Activated naive CD4-positive, alpha-beta T cell treated with anti-CD3 and anti-CD28 coated beads for 36 hours (primary cell): Measurements from ENCODE around the gene SEMA4F. TPM values are rescaled to one million over a fixed set of nuclear protein-coding genes. Genes with fewer than 3 reads are reported as not detected.

Experiments used
- CTCF ChIA-PET: fragments of 350-600 bp; sonication (Branson Sonifier 250); formaldehyde crosslinking; loops from one replicate; lab custom pipeline; 2021; ENCODE audit warnings: antibody characterized with exemption; lab: Charles Lee
- DNase-seq: peaks from one replicate; pipeline ENCODE4 v3.0.0-alpha.2; 2020
- H3K27ac Mint-ChIP-seq: one replicate; pipeline ENCODE4 v1.8.0; 2021; ENCODE audit warnings: mild to moderate bottlenecking, mixed read lengths
- H3K27me3 Mint-ChIP-seq: one replicate; pipeline ENCODE4 v1.8.0; 2021; ENCODE audit warnings: low read depth, mixed read lengths
- H3K36me3 Mint-ChIP-seq: one replicate; pipeline ENCODE4 v1.8.0; 2021; ENCODE audit warnings: low read depth, mixed read lengths
- H3K4me1 Mint-ChIP-seq: one replicate; pipeline ENCODE4 v1.8.0; 2021; ENCODE audit warnings: low read depth, mixed read lengths
- H3K4me3 Mint-ChIP-seq: one replicate; pipeline ENCODE4 v1.8.0; 2021; ENCODE audit warnings: mild to moderate bottlenecking, moderate library complexity, mixed read lengths
- H3K9me3 Mint-ChIP-seq: one replicate; pipeline ENCODE4 v1.8.0; 2021; ENCODE audit warnings: mixed read lengths
- intact Hi-C: fragments of 100-400 bp; cut with micrococcal nuclease; formaldehyde crosslinking; loops from one replicate; pipeline ENCODE4 v1.15.1; 2023
- total RNA-seq, 2 experiments: library from RNA; stranded (reverse); gene quantifications; one replicate each; pipeline ENCODE4 v1.2.3, GENCODE V29; 2021

The SEMA4F gene
- total RNA-seq, 2 experiments from 2014 or later = 4.3 to 5.3 TPM

DNA sequence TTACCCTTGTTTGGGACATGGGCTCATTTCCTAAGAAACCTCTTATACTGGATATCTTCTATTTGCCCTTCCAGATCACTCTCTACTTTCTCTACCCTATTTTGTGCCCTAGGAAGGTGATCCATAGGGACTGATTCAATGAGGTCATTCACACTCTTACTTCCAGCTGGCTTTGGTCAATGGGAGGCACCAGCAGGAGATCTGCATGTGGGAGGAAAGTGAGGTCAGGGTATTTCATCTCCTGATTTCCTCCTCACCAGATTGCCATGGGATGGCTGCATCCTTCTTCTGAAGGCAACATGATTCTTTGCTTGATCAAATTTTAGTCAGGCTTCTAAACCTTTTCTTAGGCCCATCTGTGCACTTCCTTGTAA, 21.1 kb upstream of the SEMA4F start:
- Mint-ChIP-seq H3K4me1 (no peaks in the 10 kb centered on the region), H3K9me3 (no peaks in the 10 kb centered on the region), H3K36me3 (no peaks in the 10 kb centered on the region), H3K27me3 (no peaks in the 10 kb centered on the region), H3K27ac (no peak overlapping the region), H3K4me3 (no peak overlapping the region)
- DNase-seq = no peak
- CTCF ChIA-PET = no interaction called here
- intact Hi-C loops = no loop called here

DNA sequence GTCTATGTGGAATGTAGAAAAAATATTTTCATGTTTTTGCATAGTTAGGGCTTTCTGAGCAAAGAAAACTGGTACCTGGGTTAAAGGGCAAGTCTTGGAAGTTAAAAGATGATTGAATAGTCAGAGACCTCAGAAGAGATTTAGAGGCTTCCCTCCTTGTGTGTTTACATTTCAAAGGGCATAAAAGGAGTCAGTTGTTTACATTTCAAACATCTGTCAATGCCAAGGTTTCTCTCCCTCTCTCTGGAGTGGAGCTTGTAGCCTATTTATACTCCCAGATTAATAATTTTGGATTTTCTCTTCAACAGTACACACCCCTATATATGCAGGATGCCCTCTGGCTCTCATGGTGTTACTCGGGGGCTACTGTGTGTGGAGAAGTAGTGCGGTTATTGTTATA, 14.5 kb upstream of the SEMA4F start:
- CTCF ChIA-PET = no interaction called here
- Mint-ChIP-seq H3K4me3 (no peak overlapping the region), H3K36me3 (no peaks in the 10 kb centered on the region)

DNA sequence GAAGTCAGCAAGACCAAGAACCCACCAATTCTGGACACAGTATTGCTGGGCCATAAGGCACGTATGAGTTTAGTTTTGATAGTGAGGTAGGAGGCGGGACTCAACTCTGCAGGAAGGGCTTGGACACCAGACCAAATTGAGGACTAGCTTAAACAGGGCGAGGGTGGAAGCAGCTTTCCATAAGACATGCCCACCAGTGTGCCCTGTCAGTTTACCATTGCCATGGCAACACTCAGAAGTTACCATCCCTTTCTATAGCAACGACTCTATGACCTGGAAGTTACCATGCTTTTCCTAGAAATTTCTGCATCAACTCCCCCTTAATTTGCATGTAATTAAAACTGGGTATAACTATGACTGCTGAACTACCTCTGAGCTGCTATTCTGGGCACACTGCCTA, 8.7 kb upstream of the SEMA4F start:
- CTCF ChIA-PET = interaction anchor here (1.5 kb wide), 1 partner anchor 15 kb away, joined by 5 read pairs; no protein-coding TSS in a partner anchor
- Mint-ChIP-seq H3K4me3 (no peak overlapping the region), H3K27ac (no peak overlapping the region), H3K36me3 (no peaks in the 10 kb centered on the region), H3K4me1 (peaks cover 2% of the 10 kb centered on the region), H3K9me3 (no peaks in the 10 kb centered on the region), H3K27me3 (peaks cover 20% of the 10 kb centered on the region)
- no peak for DNase-seq
- intact Hi-C loops = no loop called here

More for the DNA sequence above, 14.5 kb upstream of the SEMA4F start:
- H3K27ac Mint-ChIP-seq = no peak overlapping the region
- peaks cover 3% of the 10 kb centered on the region for H3K27me3 Mint-ChIP-seq
- H3K9me3 Mint-ChIP-seq = no peaks in the 10 kb centered on the region
- no peaks in the 10 kb centered on the region for H3K4me1 Mint-ChIP-seq
- intact Hi-C loops = no loop called here
- no peak for DNase-seq

DNA sequence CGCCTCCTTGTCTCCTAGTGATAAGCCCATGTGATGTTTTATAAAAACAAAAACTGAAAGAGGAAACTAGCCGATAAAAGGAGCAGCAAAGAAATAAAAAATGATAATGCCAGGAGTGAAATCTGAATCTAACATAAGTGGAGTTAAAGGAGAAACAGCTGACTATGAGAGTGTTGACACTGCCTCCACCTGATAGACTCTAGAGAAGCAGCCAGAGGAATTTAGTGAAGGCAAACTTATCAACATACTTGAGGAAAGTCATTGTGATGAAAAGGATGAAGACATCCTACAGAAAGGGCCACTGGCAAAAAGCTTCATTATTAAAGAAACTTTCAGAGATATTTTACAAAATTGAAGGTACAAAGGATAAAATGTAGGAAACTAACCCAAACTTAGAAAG, 7.8 kb upstream of the SEMA4F start:
- Mint-ChIP-seq H3K9me3 (no peaks in the 10 kb centered on the region), H3K27me3 (peaks cover 20% of the 10 kb centered on the region), H3K4me3 (no peak overlapping the region), H3K27ac (no peak overlapping the region), H3K36me3 (no peaks in the 10 kb centered on the region), H3K4me1 (peaks cover 2% of the 10 kb centered on the region)
- CTCF ChIA-PET = interaction anchor here (1.5 kb wide), 1 partner anchor 14 kb away, joined by 5 read pairs; no protein-coding TSS in a partner anchor
- intact Hi-C loops = no loop called here
- no peak for DNase-seq

DNA sequence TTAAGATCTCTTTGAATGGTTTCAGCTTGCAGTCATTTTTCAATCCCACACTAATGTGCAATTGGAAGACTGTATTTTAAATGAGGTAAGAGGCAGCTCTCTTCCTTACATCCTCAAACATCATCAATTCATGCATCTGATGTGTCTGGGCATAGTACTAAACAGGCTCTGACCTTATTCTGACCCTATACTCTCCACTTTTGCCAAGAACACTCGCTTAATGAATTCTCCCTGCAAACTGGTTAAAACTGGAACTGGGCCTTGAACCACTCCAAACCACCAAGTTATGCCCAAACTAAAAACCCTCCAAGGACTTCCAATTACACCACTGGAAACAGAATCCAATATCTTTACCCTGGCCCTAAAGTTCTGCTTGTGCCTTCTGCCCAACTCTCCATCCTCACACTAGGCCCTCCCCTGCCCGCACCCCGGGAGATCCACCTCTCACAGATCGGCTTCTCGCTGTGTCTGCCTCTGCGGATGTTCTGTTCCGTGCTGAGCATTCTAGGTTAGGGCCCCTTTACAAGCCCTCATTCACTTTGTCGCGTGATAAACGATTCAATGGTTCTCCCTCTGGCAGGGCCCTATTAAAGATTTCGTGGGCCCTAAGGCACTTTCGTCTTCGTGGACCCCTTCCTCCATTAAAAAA, 7.1 kb upstream of the SEMA4F start:
- Mint-ChIP-seq H3K36me3 (no peaks in the 10 kb centered on the region), H3K27ac (no peak overlapping the region), H3K9me3 (no peaks in the 10 kb centered on the region), H3K4me3 (no peak overlapping the region), H3K27me3 (peaks cover 20% of the 10 kb centered on the region), H3K4me1 (peaks cover 2% of the 10 kb centered on the region)
- CTCF ChIA-PET = no interaction called here
- no peak for DNase-seq
- intact Hi-C loops = no loop called here

DNA sequence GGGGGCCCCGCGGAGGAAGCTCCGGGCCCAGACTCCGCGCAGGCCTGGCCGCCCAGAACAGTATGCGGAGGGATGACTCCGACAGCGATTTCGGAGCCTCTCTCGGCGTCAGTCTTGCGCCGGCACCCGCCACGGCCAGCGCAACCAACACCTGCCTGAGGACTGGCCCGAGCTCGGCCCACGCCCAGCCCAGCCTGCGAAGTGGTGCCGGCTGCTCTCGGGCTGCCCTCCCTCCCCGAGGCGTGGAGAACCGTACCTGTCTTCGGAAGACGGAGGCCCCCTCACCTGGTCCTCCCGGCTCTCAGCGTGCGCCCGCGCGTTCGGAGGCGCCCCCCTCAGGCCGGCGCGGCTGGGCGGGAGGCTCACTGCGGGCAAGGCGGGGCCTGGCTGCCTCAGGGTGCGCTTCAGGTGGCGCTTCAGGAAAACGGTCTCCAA, 6.0 kb upstream of the SEMA4F start, which contains the start of gene M1AP:
TSS of gene M1AP (minus strand) at position 322 of the 435 bp plus-strand sequence. CDS start 8,055 bp downstream, outside the sequence.
- Mint-ChIP-seq H3K9me3 (no peaks in the 10 kb centered on the region), H3K27me3 (peaks cover 20% of the 10 kb centered on the region), H3K4me3 (no peak within 1 kb of the TSS), H3K36me3 (no peaks in the 10 kb centered on the region), H3K27ac (no peak within 1 kb of the TSS), H3K4me1 (peaks cover 2% of the 10 kb centered on the region)
- CTCF ChIA-PET = interaction anchor here (1.0 to 1.2 kb wide), 2 partner anchors 19 to 62 kb away, joined by 3 to 4 read pairs; no protein-coding TSS in a partner anchor
- DNase-seq = peak; percentile 21
- intact Hi-C loops = no loop called here

DNA sequence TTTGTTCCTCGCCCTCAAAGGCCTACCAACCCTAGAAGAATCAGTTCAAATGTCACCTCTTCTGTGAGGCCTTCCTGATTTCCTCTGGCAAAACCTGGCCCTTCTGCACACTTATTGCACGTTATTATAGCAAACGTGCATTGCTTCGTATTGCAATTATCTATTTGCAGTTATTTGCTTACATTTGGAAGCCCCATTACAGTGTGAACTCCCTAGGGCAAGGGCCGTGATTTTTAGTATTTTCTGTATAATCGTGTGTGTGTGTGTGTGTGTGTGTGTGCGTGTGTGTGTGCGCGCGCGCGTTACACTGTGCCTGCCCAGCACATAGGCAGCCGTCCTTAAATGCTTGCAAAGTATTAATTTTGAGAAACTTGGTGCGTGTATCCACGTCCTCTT, 460 bp upstream of the SEMA4F start:
- H3K27me3 Mint-ChIP-seq = peaks cover 6% of the 10 kb centered on the region
- H3K4me1 Mint-ChIP-seq = peaks cover 11% of the 10 kb centered on the region
- H3K4me3 Mint-ChIP-seq = peak overlapping the region; percentile 72
- intact Hi-C loops = no loop called here
- no peak overlapping the region for H3K27ac Mint-ChIP-seq
- H3K9me3 Mint-ChIP-seq = no peaks in the 10 kb centered on the region
- H3K36me3 Mint-ChIP-seq = no peaks in the 10 kb centered on the region
- DNase-seq = no peak
- CTCF ChIA-PET = interaction anchor here (0.6 to 1.0 kb wide), 3 partner anchors 67 to 254 kb away, joined by 3 to 7 read pairs (median 3); no protein-coding TSS in a partner anchor

DNA sequence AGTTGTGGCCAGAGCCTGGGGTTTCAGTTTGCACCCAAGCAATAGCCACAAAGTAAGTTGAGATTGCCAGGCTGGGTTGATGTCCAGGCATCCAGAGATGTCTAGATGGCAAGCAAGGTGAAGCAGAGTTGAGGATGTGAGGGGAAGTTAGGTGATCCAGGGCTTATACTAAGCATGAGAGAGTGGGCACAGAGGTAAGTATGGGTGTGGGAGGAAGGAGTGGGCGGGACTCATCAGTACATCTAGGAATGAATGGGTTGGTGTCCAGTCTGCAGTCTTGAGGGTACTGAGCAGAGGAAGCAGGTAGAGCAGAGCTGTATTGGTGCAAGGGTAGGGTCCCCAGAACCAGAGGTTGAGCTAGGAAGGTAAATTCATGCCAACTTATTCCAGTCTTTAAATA, 1.5 kb downstream of the SEMA4F start:
- intact Hi-C loops = loop anchor here (2.0 kb wide), 3 partner anchors 149 to 1271 kb away; partner anchors contain the start of genes ALMS1, PCGF1 and POLE4

DNA sequence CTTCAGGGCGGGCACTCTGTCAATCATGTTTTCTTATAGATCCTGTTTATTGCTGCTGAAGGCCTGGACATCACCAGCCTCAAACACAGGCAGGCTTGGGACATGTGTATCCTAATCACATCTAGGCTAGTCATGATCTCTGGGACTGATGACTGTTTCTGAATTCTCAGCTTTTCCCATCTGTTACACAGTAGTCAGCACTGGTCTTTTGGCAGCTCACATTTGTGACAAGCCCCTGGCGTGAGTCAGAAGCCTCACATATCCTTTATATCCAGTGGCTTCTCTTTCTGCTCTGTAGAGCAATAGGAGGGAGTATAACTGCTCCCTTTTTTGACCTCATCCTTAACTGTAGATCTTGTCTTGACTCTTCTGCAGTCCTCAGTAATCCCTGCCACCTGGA, 4.5 kb downstream of the SEMA4F start:
- H3K9me3 Mint-ChIP-seq = no peaks in the 10 kb centered on the region
- intact Hi-C loops = no loop called here

More for the DNA sequence above, 1.5 kb downstream of the SEMA4F start:
- Mint-ChIP-seq H3K27me3 (no peaks in the 10 kb centered on the region), H3K9me3 (no peaks in the 10 kb centered on the region), H3K27ac (no peak overlapping the region), H3K4me3 (peak overlapping the region; percentile 72), H3K4me1 (peaks cover 11% of the 10 kb centered on the region), H3K36me3 (no peaks in the 10 kb centered on the region)
- CTCF ChIA-PET = no interaction called here
- DNase-seq = no peak

DNA sequence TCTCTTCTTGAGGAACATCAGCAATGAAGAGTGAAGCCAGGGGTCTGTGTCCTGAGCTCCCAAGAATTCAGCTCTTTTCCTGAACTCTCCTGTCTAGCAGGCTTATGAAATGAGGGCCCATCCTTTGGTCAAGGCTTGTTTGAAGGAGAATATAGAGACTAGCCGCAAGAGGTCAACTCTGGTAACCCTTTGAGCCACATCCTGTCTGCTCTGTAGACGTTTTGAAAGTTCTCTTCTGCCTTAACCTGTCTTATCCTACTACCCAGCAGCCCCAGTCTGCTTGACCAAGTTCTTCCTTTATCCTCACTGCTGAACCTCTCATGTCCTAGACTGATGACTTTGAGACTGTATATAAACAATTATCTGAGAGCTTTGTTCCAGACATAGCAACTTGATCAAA, 5.4 kb downstream of the SEMA4F start:
- H3K27me3 Mint-ChIP-seq = no peaks in the 10 kb centered on the region
- H3K36me3 Mint-ChIP-seq = no peaks in the 10 kb centered on the region
- no peak for DNase-seq
- H3K4me1 Mint-ChIP-seq = peaks cover 7% of the 10 kb centered on the region
- no peaks in the 10 kb centered on the region for H3K9me3 Mint-ChIP-seq
- H3K27ac Mint-ChIP-seq = no peak overlapping the region
- CTCF ChIA-PET = interaction anchor here (0.6 to 1.5 kb wide), 3 partner anchors 14 to 584 kb away, joined by 5 to 7 read pairs (median 5); no protein-coding TSS in a partner anchor
- H3K4me3 Mint-ChIP-seq = no peak overlapping the region
- intact Hi-C loops = no loop called here

More for the DNA sequence above, 4.5 kb downstream of the SEMA4F start:
- Mint-ChIP-seq H3K27ac (no peak overlapping the region), H3K4me1 (peaks cover 11% of the 10 kb centered on the region), H3K4me3 (no peak overlapping the region), H3K36me3 (no peaks in the 10 kb centered on the region), H3K27me3 (no peaks in the 10 kb centered on the region)
- no peak for DNase-seq
- CTCF ChIA-PET = no interaction called here

DNA sequence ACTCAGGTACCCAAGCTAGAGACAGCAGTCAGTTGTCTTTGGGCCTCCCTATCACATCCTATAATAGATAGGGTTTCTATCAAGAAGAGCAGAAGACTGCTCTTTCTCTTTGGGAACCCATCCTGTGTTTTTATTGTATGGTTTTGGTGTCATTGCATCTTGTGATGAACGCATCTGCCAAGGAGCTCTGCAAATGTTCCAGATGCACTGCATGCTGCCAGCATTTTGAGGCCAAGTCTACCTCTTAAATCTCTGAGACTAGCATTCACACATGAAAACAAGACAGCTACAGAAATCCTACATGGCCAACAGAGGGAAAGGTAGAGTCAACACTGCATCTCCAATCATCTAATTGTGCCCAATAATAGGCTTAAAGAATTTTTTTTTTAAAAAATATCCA, 14.0 kb downstream of the SEMA4F start:
- H3K27ac Mint-ChIP-seq = no peak overlapping the region
- H3K4me3 Mint-ChIP-seq = no peak overlapping the region
- no peaks in the 10 kb centered on the region for H3K4me1 Mint-ChIP-seq
- no peaks in the 10 kb centered on the region for H3K9me3 Mint-ChIP-seq
- H3K27me3 Mint-ChIP-seq = no peaks in the 10 kb centered on the region
- DNase-seq = no peak
- H3K36me3 Mint-ChIP-seq = no peaks in the 10 kb centered on the region
- CTCF ChIA-PET = interaction anchor here (0.6 to 0.9 kb wide), 4 partner anchors 19 to 512 kb away, joined by 3 to 5 read pairs (median 3); no protein-coding TSS in a partner anchor
- intact Hi-C loops = no loop called here

DNA sequence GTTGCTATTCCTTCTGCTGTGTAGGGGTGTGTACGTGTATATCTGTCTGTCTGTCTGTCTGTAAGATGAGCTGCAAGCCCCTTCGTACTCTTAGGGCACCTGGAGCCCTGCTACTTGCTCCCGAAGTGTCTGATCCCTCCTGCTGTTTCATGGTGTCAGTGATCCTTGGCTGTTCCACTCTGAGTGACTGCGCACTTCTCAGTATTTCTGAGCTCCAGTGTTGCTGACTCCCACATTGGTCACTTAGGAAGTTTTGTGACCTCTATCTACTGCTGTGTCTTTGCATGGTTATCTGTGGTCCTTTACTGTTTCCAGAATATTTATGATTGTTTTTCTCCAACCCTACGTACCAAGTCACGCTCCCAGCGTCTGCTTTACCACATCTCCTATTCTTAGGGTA, 16.2 kb downstream of the SEMA4F start:
- no peak overlapping the region for H3K27ac Mint-ChIP-seq
- no peak for DNase-seq
- CTCF ChIA-PET = no interaction called here
- H3K27me3 Mint-ChIP-seq = no peaks in the 10 kb centered on the region
- H3K9me3 Mint-ChIP-seq = no peaks in the 10 kb centered on the region
- H3K4me3 Mint-ChIP-seq = no peak overlapping the region
- intact Hi-C loops = no loop called here
- no peaks in the 10 kb centered on the region for H3K4me1 Mint-ChIP-seq
- H3K36me3 Mint-ChIP-seq = peaks cover 3% of the 10 kb centered on the region

DNA sequence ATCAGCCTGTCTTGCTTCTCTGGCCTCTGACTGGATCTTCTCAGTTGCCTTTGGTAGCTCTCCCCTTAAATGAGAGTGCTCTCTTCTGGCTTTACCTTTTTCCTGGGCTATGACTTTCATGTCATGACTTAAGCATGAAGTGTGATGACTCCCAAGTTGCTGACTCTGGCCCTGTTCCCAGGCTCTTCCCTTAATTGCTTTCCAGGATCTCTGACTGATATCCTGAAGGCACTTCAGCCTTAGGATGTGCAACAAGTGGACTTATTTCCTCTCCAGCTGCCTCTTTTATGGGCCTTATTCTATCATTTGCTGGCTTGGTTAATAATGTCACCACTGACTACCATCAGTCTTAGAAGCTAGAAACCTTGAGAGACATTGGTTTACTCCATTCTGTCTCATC, 17.4 kb downstream of the SEMA4F start:
- intact Hi-C loops = no loop called here
- Mint-ChIP-seq H3K4me3 (no peak overlapping the region), H3K9me3 (no peaks in the 10 kb centered on the region), H3K36me3 (peaks cover 9% of the 10 kb centered on the region), H3K27me3 (no peaks in the 10 kb centered on the region), H3K27ac (no peak overlapping the region), H3K4me1 (no peaks in the 10 kb centered on the region)
- DNase-seq = no peak
- CTCF ChIA-PET = no interaction called here
